ENCODE measurements around the gene LDB1. TPM values are rescaled to one million over a fixed set of nuclear protein-coding genes. Genes with fewer than 3 reads are reported as not detected.
A peak's percentile ranks its signal among the peaks of the same experiment; 100 is the strongest.

The LDB1 gene, protein sequence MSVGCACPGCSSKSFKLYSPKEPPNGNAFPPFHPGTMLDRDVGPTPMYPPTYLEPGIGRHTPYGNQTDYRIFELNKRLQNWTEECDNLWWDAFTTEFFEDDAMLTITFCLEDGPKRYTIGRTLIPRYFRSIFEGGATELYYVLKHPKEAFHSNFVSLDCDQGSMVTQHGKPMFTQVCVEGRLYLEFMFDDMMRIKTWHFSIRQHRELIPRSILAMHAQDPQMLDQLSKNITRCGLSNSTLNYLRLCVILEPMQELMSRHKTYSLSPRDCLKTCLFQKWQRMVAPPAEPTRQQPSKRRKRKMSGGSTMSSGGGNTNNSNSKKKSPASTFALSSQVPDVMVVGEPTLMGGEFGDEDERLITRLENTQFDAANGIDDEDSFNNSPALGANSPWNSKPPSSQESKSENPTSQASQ
- total RNA-seq = 53.8 and 56.1 TPM in 2 replicates

DNA sequence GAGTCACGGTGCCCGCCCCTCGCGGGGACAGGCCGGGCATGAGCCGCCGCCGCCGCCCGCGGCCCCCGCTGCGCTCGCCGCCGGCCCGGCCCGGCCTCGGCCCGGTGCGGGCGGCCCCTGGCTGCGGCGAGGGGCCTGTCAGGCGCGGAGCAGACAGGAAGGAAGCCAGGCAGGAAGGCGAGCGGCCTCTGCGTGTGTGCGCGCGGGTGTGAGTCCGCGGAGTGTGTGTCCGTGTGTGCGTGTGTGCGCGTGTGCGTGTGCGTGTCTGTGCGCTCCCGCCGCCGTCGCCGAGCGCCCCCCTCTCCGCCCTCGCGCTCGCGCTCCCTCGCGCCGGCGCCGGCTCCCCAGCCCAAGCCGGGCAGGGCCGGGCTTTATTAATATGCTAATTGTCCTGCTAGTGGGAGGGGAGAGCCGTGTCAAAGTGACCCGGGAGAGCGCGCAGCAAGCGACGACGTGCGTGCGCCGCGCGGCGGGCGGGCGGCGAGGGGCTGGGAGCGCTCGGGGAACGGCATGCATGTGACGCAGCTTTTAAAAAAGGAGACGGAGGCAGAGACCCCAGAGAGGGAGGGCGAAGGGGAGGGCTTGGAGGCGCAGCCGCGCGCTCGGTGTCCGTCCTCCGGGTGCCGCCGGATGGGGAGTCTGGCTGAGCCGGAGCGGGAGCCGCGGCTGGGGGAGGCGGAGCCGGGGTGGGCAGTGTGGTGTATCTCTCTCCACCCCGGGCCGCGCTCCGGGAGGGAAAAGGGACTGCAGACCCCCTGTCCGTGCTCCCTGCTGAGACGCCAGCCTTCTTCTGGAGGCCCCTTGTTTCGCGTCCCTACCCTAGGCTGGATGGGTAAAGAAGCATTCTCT is at the start of gene LDB1:
LDB1 (minus strand) TSS at position 227 of the 849 bp plus-strand sequence. CDS start 258 bp downstream, outside the sequence.
- peak within 1 kb of the TSS; percentile 73 for H3K4me3 ChIP-seq (ENCODE audit: low read depth, low read length)
- DNase-seq (ENCODE audit: low read depth) = peak; percentile 86
- TF ChIP-seq, protein P1, sequence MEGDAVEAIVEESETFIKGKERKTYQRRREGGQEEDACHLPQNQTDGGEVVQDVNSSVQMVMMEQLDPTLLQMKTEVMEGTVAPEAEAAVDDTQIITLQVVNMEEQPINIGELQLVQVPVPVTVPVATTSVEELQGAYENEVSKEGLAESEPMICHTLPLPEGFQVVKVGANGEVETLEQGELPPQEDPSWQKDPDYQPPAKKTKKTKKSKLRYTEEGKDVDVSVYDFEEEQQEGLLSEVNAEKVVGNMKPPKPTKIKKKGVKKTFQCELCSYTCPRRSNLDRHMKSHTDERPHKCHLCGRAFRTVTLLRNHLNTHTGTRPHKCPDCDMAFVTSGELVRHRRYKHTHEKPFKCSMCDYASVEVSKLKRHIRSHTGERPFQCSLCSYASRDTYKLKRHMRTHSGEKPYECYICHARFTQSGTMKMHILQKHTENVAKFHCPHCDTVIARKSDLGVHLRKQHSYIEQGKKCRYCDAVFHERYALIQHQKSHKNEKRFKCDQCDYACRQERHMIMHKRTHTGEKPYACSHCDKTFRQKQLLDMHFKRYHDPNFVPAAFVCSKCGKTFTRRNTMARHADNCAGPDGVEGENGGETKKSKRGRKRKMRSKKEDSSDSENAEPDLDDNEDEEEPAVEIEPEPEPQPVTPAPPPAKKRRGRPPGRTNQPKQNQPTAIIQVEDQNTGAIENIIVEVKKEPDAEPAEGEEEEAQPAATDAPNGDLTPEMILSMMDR (IDR thresholded peaks at IDR 0.05; ENCODE audit: insufficient read depth, low read depth, low read length) = no peak

DNA sequence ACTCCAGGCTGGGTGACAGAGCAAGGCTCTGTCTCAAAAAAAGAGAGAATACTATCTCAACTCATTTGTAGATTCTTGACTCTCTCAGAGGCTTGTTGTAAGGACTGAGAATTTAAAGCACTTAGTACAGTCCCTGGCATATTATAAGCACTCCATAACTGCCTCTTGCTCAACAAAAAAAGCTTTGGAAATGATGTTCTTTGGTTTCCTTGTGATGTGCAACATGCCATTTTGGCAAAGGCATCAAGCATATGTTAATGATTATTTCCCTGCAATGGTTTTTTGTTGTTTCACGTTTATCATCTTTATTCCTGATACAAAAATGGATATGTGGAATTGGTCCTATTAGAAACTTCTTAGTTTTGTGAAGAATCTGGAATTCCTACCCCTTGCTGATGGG is 47.7 kb upstream of the LDB1 start:
- no peak for DNase-seq (ENCODE audit: low read depth)
- TF ChIP-seq, protein P1 (IDR thresholded peaks at IDR 0.05; ENCODE audit: insufficient read depth, low read depth, low read length) = no peak
- no peak overlapping the region for H3K4me3 ChIP-seq (ENCODE audit: low read depth, low read length)

- TF ChIP-seq, protein P1 (IDR thresholded peaks at IDR 0.05; ENCODE audit: insufficient read depth, low read depth, low read length) = no peak
- no peak for DNase-seq (ENCODE audit: low read depth)
- H3K4me3 ChIP-seq (ENCODE audit: low read depth, low read length) = no peak overlapping the region
Measured at GRCh38 chr10:102163342-102163989, 43.3 kb upstream of the LDB1 start.

DNA sequence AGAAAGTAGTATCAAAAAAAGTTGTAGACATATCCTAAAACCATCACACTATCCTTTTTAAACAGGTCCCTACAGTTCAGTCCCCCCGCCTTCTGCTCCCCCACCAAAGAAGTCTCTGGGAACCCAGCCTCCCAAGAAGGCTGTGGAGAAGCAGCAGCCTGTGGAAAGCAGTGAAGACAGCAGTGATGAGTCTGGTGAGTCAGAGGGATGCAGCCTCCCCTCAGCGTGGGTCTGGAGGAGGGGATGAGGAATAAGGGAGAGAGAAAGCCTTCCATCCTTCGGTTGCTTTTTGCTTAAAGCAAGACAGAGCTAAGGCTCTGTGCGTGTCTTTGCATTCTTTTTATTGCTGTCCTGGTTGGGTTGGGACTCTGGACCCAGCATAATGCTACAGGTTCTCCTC is 39.7 kb upstream of the LDB1 start:
- TF ChIP-seq, protein P1 (IDR thresholded peaks at IDR 0.05; ENCODE audit: insufficient read depth, low read depth, low read length) = no peak
- DNase-seq (ENCODE audit: low read depth) = no peak
- no peak overlapping the region for H3K4me3 ChIP-seq (ENCODE audit: low read depth, low read length)

- DNase-seq (ENCODE audit: low read depth) = peak; percentile 28
- TF ChIP-seq, protein P1 (IDR thresholded peaks at IDR 0.05; ENCODE audit: insufficient read depth, low read depth, low read length) = no peak
- no peak overlapping the region for H3K4me3 ChIP-seq (ENCODE audit: low read depth, low read length)
Measured at GRCh38 chr10:102159051-102159597, 39.0 kb upstream of the LDB1 start.

- DNase-seq (ENCODE audit: low read depth) = no peak
Measured at GRCh38 chr10:102157224-102157623, 37.1 kb upstream of the LDB1 start.

More at GRCh38 chr10:102157224-102157623, 37.1 kb upstream of the LDB1 start:
- TF ChIP-seq, protein P1 (IDR thresholded peaks at IDR 0.05; ENCODE audit: insufficient read depth, low read depth, low read length) = no peak
- no peak overlapping the region for H3K4me3 ChIP-seq (ENCODE audit: low read depth, low read length)
